Kidney epithelial cell (primary cell): ENCODE results near the gene KCNQ5. TPM values are rescaled to one million over a fixed set of nuclear protein-coding genes. Genes with fewer than 3 reads are reported as not detected.
A peak's percentile ranks its signal among the peaks of the same experiment; 100 is the strongest.

ENCODE experiments used
- DNase-seq: peaks from one replicate; pipeline ENCODE4 v3.0.0-alpha.2; 2010; ENCODE audit warnings: low read depth
- H3K27me3 ChIP-seq: 2 replicates; pipeline ENCODE4 v1.6.0; 2011; ENCODE audit warnings: low read length; ENCODE audit not compliant: control insufficient read depth, insufficient read depth
- H3K36me3 ChIP-seq: 2 replicates; pipeline ENCODE4 v1.5.1; 2011; ENCODE audit warnings: low read length; ENCODE audit not compliant: control insufficient read depth, insufficient read depth
- H3K4me3 ChIP-seq: 2 replicates; pipeline ENCODE4 v1.5.1; 2011; ENCODE audit warnings: low read depth, mild to moderate bottlenecking, control low read depth, low read length
- total RNA-seq: library from RNA; depleted of rRNA; stranded (reverse); fragments of >200 nt; gene quantifications from 2 replicates; pipeline ENCODE4 v1.2.3, GENCODE V29; 2015
- TF ChIP-seq, protein P1 (sequence below): IDR thresholded peaks from 2 replicates; pipeline ENCODE4 v1.5.1; 2011; ENCODE audit warnings: mild to moderate bottlenecking, moderate library complexity, low read length, control low read depth, inconsistent platforms; ENCODE audit not compliant: insufficient read depth, poor library complexity, severe bottlenecking

The KCNQ5 gene
- total RNA-seq, 1 donor from 2014 or later = 1.9 TPM

DNA sequence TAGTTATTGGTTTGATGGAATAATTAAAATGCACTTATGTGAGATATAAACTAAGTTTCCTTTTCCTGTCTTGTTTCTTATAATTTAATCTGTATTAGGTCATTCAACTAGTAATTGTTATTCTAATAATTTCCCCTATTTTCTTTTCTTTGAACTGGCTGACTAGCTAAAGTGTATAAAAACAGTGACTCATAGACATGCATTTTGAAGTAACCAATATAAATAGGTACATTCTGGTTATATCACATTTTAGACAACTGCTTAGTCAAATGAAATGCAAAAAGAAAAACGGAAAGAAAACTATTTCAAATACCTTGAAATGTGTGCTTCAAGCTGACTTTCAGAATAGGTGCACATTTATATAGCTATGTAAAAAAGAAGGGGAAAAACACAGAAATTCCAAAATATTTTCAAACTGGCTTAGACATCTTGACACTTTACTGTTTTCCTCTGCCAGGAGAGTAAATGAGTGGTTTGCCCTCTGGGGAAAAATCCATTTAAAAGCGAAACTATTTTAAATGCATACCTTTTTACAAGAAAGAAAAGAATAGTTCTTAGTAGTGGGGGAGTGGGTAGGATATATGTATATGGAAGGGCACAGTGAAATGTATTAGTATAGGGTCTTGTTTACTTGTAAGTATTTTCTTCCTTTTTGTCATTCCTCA is 28.3 kb downstream of the KCNQ5 start:
- DNase-seq = peak; percentile 5
- Histone ChIP-seq H3K27me3 (no peaks in the 10 kb centered on the region), H3K4me3 (no peak overlapping the region), H3K36me3 (no peaks in the 10 kb centered on the region)
- TF ChIP-seq, protein P1, sequence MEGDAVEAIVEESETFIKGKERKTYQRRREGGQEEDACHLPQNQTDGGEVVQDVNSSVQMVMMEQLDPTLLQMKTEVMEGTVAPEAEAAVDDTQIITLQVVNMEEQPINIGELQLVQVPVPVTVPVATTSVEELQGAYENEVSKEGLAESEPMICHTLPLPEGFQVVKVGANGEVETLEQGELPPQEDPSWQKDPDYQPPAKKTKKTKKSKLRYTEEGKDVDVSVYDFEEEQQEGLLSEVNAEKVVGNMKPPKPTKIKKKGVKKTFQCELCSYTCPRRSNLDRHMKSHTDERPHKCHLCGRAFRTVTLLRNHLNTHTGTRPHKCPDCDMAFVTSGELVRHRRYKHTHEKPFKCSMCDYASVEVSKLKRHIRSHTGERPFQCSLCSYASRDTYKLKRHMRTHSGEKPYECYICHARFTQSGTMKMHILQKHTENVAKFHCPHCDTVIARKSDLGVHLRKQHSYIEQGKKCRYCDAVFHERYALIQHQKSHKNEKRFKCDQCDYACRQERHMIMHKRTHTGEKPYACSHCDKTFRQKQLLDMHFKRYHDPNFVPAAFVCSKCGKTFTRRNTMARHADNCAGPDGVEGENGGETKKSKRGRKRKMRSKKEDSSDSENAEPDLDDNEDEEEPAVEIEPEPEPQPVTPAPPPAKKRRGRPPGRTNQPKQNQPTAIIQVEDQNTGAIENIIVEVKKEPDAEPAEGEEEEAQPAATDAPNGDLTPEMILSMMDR = no peak

- Histone ChIP-seq H3K36me3 (no peaks in the 10 kb centered on the region), H3K27me3 (no peaks in the 10 kb centered on the region), H3K4me3 (no peak overlapping the region)
- DNase-seq = no peak
- TF ChIP-seq, protein P1 = no peak
Measured at GRCh38 chr6:72651174-72651573, 29.3 kb downstream of the KCNQ5 start.

DNA sequence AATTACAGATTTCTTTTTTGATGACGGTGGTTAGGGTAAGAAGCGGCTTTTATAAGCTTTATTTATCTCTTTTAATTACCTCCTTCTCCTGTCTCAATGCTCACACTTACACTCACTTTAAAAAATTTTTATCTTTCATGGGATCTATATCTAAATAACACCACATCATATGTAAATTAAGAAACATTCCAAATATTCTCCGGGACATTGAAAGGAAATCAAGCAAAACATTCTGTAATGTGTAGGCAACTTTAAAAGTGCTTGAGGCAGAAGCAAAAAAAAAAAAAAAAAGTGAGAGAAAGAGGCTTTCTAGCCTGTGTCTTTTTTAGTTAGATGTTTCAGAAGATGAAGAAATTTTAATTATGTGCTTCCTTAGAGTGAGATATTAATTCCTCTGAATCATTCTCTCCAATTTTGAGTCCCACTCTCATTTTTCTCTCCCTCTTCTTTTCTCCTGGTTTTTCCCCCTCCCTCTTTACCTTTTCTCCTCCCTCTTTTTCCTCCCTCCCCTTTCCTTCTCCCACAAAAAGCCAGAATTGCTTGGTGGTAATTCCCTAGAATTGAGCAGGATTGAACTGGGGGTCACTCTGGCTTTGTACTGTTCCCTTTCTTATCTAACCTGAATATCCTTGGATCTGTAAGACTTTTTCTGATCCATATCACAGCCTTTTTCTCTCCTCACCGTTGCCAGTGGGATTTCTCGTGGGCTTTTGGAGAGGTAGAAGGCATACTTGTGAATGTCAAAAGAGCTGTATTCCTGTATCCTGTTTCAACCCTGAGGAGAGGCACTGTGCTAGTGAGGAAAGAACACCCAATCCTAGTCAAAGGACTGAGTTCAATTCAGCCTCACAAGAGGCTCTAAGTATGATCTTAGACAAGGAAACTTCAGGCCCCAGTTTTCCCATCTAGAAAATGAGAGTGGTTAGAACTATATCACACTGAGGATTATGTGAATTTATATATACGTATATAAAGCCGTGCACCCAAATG is 30.4 kb downstream of the KCNQ5 start:
- no peak overlapping the region for H3K4me3 ChIP-seq
- no peak for DNase-seq
- H3K36me3 ChIP-seq = no peaks in the 10 kb centered on the region
- TF ChIP-seq, protein P1 = no peak
- no peaks in the 10 kb centered on the region for H3K27me3 ChIP-seq

- Histone ChIP-seq H3K36me3 (no peaks in the 10 kb centered on the region), H3K4me3 (no peak overlapping the region), H3K27me3 (no peaks in the 10 kb centered on the region)
- TF ChIP-seq, protein P1 = no peak
- peak; percentile 4 for DNase-seq
Measured at GRCh38 chr6:72653026-72653425, 31.2 kb downstream of the KCNQ5 start.

DNA sequence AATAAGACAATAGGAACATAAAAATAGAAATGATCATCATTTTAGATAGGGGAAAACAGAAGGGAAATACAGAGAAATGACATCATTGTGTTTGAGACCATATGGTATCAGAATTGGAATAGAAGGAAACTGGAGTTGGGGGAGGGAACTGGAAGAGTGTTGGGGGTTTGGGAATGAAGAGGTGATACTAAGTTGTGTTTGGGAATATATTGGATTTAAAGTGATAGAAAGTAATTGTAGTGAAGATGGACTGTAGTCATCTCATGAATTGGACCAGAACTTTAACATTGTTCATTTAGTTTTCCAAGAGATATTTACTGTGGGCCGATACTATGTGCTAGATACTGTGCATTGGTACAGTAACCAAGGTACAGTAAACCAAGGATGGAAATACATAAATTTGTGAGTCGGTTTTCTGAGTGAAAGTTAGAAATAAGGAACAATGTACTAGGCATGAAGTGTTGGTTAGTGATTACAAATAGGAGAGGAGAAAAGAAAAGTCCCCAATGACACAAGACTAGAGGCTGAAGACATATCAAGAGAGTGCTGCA is 32.3 kb downstream of the KCNQ5 start:
- DNase-seq = no peak
- Histone ChIP-seq H3K4me3 (no peak overlapping the region), H3K36me3 (no peaks in the 10 kb centered on the region), H3K27me3 (no peaks in the 10 kb centered on the region)
- TF ChIP-seq, protein P1 = no peak
